HL-60/S4 treated with phorbol 12-myristate 13-acetate at 8.2 ng/mL for 4 days and 3 days (cell line): ENCODE results near the gene FCHSD2.
"Not testable (repeated sequence)": the region's sequence is repeated elsewhere in the genome, so short reads cannot be mapped to it uniquely, and the experiment has no call there.

Experiments used
- in situ Hi-C: fragments of 300-500 bp; cut with MboI; formaldehyde crosslinking; loops from 2 replicates; pipeline ENCODE4 v1.15.0; 2022; ENCODE audit warnings: low sequenced_read_pairs

FCHSD2 gene

GRCh38 chr11:72940417-72940816, 201.7 kb downstream of the FCHSD2 start:
- in situ Hi-C loops: no loop called here

DNA sequence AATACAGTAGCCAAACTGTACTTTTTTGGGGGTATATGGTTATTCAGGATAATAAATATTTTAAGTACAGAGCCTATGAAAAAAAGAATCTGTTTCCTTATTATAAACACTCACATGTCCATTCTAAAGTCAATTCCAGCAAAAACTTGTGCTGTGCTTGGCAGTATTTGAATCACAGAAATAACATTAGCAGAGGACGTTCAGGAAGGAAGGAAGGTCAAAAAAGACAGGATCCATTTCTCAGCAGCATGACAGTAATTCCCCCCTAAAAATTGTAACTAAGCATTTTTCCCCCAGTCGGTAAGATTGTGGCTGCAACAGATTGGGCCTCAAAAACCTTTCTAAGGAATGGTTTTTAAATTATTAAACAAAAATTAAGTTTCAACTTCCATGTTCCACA, 203.1 kb downstream of the FCHSD2 start:
- in situ Hi-C loops: no loop called here

- in situ Hi-C loops: no loop called here
These were observed 204.7 kb downstream of the FCHSD2 start for GRCh38 chr11:72937439-72937838.

DNA sequence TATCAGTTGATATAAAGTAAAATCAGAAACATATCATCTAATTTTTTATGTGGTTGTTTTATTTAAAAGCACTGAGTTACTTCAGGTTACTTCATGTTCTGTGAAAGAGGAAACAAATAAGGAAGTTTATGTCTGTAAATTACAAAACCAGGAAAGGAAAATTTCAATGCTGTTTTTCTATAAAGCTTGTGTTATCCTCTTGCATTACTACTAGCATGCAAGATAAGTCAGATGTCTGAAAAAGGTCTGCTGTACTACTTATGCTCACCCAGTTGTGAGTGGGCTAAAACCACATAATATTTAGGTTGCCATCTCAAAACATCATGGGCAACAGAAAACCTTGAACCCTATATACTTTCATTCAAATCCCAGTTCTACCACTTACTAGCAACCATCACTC, 206.4 kb downstream of the FCHSD2 start:
- in situ Hi-C loops: no loop called here

GRCh38 chr11:72932132-72932570, 210.0 kb downstream of the FCHSD2 start:
- in situ Hi-C loops: no loop called here

DNA sequence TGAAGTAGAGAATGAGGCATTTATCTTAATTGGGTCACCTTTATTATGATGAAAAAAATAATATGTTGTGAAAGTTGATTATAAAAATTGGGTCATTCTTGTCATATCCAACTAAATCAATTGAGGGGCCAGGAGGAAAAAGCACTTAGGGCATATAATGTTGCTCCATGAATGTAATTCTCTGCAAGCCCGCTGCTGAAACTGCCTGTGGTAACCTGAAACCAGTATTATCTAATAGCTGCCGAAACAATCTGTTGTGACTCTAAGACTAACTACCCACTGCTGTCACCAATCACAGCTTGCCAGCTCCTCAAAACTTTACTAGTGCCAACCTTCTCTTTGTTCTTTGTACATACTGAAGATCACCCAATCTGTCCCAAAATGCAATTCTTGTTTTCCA, 212.1 kb downstream of the FCHSD2 start:
- in situ Hi-C loops: no loop called here

DNA sequence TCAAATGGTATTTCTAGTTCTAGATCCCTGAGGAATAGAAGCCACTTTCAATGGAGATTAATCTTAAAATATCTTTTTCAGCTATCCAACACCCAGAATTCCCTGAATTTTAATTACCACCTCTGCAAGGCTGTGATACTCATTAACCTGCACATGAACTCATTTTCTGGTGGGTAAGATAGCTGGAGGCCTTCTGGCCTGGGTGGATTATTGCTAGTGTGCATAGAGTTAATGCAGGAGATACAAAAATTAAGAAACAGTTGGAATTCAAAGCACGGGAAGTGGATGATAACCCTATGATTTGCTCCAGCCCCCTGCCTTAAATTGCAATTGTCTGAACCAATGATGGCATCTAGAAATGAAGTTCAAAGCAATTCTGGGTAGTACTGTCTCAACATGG, 212.9 kb downstream of the FCHSD2 start:
- in situ Hi-C loops: no loop called here

GRCh38 chr11:72927380-72927779, 214.7 kb downstream of the FCHSD2 start:
- in situ Hi-C loops: no loop called here

GRCh38 chr11:72926076-72926475, 216.0 kb downstream of the FCHSD2 start:
- in situ Hi-C loops: no loop called here

DNA sequence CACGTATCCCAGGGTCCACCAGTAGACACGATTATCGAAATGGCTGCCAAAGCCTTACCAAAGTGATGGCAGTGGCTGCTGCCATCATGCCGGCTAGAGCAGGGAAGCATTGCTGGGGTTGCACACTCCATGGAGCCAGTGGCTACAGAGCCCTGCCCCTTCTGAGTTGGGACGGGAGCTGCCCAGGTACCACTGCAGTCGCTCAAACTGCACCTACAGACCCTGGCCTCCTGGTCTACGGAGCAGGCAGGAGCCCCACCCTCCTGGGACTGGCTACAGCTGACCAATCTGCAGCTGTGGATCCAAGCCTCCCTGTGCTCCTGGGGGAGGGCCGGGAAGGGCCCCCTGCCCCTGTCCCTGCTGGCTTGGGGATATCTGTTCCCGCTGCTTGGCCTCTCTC, 216.5 kb downstream of the FCHSD2 start:
- in situ Hi-C loops: no loop called here

DNA sequence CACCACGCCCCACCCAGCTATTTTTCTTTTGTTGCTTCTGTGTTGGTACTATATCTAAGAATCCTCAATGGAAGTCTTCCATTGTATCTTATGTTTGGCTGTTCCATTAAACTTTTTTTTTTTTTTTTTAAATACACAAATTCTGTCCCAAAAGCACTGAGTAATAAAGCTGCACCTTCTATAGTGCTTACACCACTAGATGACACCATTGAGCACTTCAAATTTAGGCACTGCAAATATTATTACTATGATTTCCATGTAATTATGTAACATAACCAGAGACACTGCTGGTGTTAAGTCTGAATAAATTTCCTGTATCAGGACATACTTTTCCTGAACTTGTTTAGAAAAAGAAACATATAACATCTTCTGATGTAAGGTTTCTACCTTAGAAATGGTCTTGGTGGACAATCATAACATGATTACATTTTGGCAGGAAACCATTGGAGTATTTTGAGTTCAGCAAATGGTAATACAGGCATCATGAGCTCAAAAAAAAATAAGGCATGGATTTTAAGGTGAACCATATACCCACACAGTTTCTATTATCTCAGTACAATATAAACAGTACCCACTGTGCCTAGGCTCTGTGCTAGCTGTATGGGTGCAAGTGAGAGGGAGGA, 217.4 kb downstream of the FCHSD2 start:
- in situ Hi-C loops: no loop called here

- in situ Hi-C loops: no loop called here
These were observed 220.9 kb downstream of the FCHSD2 start for GRCh38 chr11:72921028-72921716.

- in situ Hi-C loops: no loop called here
These were observed 222.1 kb downstream of the FCHSD2 start for GRCh38 chr11:72920001-72920400.

DNA sequence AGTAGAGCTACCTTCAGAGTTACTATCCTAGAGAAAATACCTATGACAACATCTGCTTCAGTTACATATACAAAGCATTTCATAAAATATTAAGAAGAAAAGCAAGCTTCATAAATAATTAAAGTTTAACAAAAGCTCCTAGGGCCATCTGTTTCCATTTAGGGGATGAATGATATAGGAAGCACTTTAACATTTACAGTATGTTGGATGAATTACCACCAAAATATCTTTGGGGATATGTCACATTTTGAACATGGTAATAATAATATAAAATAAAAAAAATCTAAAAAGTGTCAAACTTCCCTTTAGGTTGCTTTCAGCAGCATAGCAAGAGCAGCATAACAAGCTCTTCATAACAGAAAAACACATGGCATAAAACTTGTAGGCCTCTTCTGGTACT, 223.3 kb downstream of the FCHSD2 start:
- in situ Hi-C loops: no loop called here

- in situ Hi-C loops: no loop called here
These were observed 229.9 kb downstream of the FCHSD2 start for GRCh38 chr11:72912253-72912652.

- in situ Hi-C loops: not testable (repeated sequence)
These were observed 232.3 kb downstream of the FCHSD2 start for GRCh38 chr11:72909558-72910388.

DNA sequence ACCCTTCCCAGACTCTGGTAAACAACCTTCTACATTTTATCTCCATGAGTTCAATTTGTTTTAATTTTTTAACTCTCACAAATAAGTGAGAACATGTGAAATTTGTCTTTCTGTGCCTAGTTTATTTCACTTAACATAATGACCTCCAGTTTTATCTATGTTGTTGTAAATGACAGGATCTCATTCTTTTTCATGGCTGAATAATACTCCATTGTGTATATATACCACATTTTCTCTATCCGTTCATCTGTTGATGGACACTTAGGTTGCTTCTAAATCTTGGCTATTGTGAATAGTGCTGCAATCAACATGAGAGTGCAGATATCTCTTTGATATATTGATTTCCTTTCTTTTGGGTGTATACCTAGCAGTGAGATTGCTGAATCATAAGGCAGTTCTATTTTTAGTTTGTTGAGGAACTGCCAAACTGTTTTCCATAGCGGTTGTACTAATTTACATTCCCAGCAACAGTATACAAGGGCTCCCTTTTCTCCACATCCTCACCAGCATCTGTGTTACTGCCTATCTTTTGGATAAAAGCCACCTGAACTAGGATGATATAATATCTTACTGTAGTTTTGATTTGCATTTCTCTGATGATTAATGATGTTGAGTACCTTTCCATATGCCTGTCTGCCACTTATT, 234.0 kb downstream of the FCHSD2 start:
- in situ Hi-C loops: no loop called here

DNA sequence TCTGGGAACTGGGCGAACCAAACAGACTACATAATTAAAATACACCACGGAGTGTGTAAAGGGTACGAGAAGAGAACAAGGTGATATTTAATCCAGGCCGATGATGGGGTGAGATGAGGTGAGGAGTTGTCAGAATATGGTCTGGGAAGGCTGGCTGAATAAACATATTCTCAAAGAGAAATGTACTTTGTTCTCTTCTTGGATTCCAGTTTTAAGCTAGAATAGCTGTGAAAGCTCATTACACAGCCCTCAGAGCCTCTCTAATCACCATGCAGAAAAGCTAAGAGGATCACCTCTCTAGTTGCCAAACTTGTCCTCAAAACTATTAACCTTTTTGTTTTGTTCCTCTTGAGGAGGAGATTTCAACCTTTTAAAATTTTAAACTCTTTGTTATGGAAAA, 238.1 kb downstream of the FCHSD2 start:
- in situ Hi-C loops: no loop called here

GRCh38 chr11:72901374-72901773, 240.7 kb downstream of the FCHSD2 start:
- in situ Hi-C loops: no loop called here

- in situ Hi-C loops: no loop called here
These were observed 242.1 kb downstream of the FCHSD2 start for GRCh38 chr11:72900013-72900412.

- in situ Hi-C loops: no loop called here
These were observed 242.9 kb downstream of the FCHSD2 start for GRCh38 chr11:72899238-72899637.
